GM23338 (cell line): ENCODE measurements around the gene TXN. TPM values are rescaled to one million over a fixed set of nuclear protein-coding genes. Genes with fewer than 3 reads are reported as not detected.

Source experiments
- ATAC-seq: fragments of 200-7000 bp; cut with Tn5 transposase; 3 replicates; pipeline ENCODE4 v1.9.1; 2020
- DNase-seq: peaks from one replicate; pipeline ENCODE4 v3.0.0-alpha.2; 2015; ENCODE audit warnings: low spot score
- H2AFZ ChIP-seq: fragments of 200-600 bp; sonication (generic); 2 replicates; pipeline ENCODE4 v1.8.0; 2016; ENCODE audit warnings: antibody characterized with exemption, mild to moderate bottlenecking, moderate library complexity
- H3F3A ChIP-seq: fragments of 200-600 bp; sonication (generic); replicated peaks from 2 replicates; pipeline ENCODE4 v1.8.0; 2017; ENCODE audit warnings: antibody characterized with exemption, mixed run types, low read depth
- H3K27ac ChIP-seq: fragments of 200-600 bp; sonication (generic); 2 replicates; pipeline ENCODE4 v1.6.1; 2016; ENCODE audit warnings: low read depth
- H3K27me3 ChIP-seq: fragments of 200-600 bp; sonication (generic); 2 replicates; pipeline ENCODE4 v1.8.0; 2016; ENCODE audit warnings: mild to moderate bottlenecking, mixed run types, moderate library complexity; ENCODE audit not compliant: insufficient read depth
- H3K36me3 ChIP-seq: fragments of 200-600 bp; sonication (generic); 2 replicates; pipeline ENCODE4 v1.8.0; 2016; ENCODE audit warnings: mild to moderate bottlenecking; ENCODE audit not compliant: insufficient read depth
- H3K4me1 ChIP-seq: fragments of 200-600 bp; sonication (generic); 2 replicates; pipeline ENCODE4 v1.8.0; 2016; ENCODE audit warnings: mild to moderate bottlenecking, moderate library complexity; ENCODE audit not compliant: insufficient read depth
- H3K4me2 ChIP-seq: fragments of 200-600 bp; sonication (generic); 2 replicates; pipeline ENCODE4 v1.7.1; 2017; ENCODE audit warnings: mixed run types
- H3K4me3 ChIP-seq: fragments of 200-600 bp; sonication (generic); 2 replicates; pipeline ENCODE4 v1.6.1; 2016; ENCODE audit warnings: mixed run types
- H3K79me2 ChIP-seq: fragments of 200-600 bp; sonication (generic); replicated peaks from 2 replicates; pipeline ENCODE4 v1.8.0; 2017; ENCODE audit warnings: mild to moderate bottlenecking; ENCODE audit not compliant: insufficient read depth
- H3K9me2 ChIP-seq: fragments of 200-600 bp; sonication (generic); 2 replicates; pipeline ENCODE4 v1.8.0; 2017; ENCODE audit not compliant: insufficient read depth
- H4K20me1 ChIP-seq: fragments of 200-600 bp; sonication (generic); replicated peaks from 2 replicates; pipeline ENCODE4 v1.8.0; 2017; ENCODE audit warnings: mild to moderate bottlenecking; ENCODE audit not compliant: insufficient read depth
- H3K27ac Mint-ChIP-seq: 2 replicates; pipeline ENCODE4 v1.8.0; 2020; ENCODE audit warnings: inconsistent platforms, mild to moderate bottlenecking, moderate library complexity, mixed read lengths
- H3K27me3 Mint-ChIP-seq: 3 replicates; pipeline ENCODE4 v1.8.0; 2022; ENCODE audit warnings: low read depth, mild to moderate bottlenecking, moderate library complexity, mixed read lengths, inconsistent platforms; ENCODE audit not compliant: insufficient read depth, poor library complexity
- H3K36me3 Mint-ChIP-seq: 3 replicates; pipeline ENCODE4 v1.8.0; 2021; ENCODE audit warnings: low read depth, mild to moderate bottlenecking, inconsistent platforms, moderate library complexity, mixed read lengths
- H3K4me1 Mint-ChIP-seq: 3 replicates; pipeline ENCODE4 v1.8.0; 2020; ENCODE audit warnings: mild to moderate bottlenecking, inconsistent platforms, mixed read lengths
- H3K4me3 Mint-ChIP-seq: 3 replicates; pipeline ENCODE4 v1.8.0; 2021; ENCODE audit warnings: moderate library complexity, mild to moderate bottlenecking, inconsistent platforms, mixed read lengths
- H3K9me3 Mint-ChIP-seq: 3 replicates; pipeline ENCODE4 v1.8.0; 2020; ENCODE audit warnings: moderate library complexity, mild to moderate bottlenecking, inconsistent platforms, mixed read lengths
- ETS1 ChIP-seq: IDR thresholded peaks from 2 replicates; pipeline ENCODE4 v1.6.1; 2016; ENCODE audit warnings: antibody characterized with exemption
- EZH2phosphoT487 ChIP-seq: fragments of 200-600 bp; sonication (generic); IDR thresholded peaks from one replicate; pipeline ENCODE4 v1.8.1; 2018; ENCODE audit warnings: antibody characterized with exemption; ENCODE audit not compliant: unreplicated experiment
- STAT1 ChIP-seq: IDR thresholded peaks from one replicate; pipeline ENCODE4 v1.6.1; 2016; ENCODE audit warnings: antibody characterized with exemption; ENCODE audit not compliant: unreplicated experiment
- ZNF114 ChIP-seq: fragments of 250-450 bp; sonication (Bioruptor Pico); IDR thresholded peaks from 2 replicates; pipeline ENCODE4 v1.5.0; 2020; ENCODE audit warnings: mild to moderate bottlenecking, moderate library complexity
- ZNF331 ChIP-seq: fragments of 250-450 bp; sonication (Bioruptor Pico); IDR thresholded peaks from 2 replicates; pipeline ENCODE4 v1.5.0; 2020; ENCODE audit warnings: low read depth, mild to moderate bottlenecking, moderate library complexity
- ZNF462 ChIP-seq: fragments of 250-450 bp; sonication (Bioruptor Pico); IDR thresholded peaks from 2 replicates; pipeline ENCODE4 v1.5.0; 2020; ENCODE audit warnings: mild to moderate bottlenecking, moderate library complexity
- polyA plus RNA-seq: library from polyadenylated mRNA; unstranded; fragments of >200 nt; fragmentation: Nextera tagmentation; extraction: Ambion mirVana; gene quantifications from 2 replicates; pipeline ENCODE4 v1.2.1, GENCODE V29; 2016
- total RNA-seq: library from RNA; depleted of rRNA; stranded (reverse); fragments of >200 nt; shearing (Covaris generic); gene quantifications from 2 replicates; pipeline ENCODE4 v1.2.3, GENCODE V29; 2014

Gene TXN
- total and polyA plus RNA-seq, 2 experiments from 2014 or later: 177 to 1,031 TPM

GRCh38 chr9:110255034-110255462 lies 1.3 kb downstream of the TXN start:
- no peak overlapping the region for H2AFZ ChIP-seq
- H3K36me3 ChIP-seq: peaks cover 4% of the 10 kb centered on the region; the same call in 1 of the 2 replicates
- no peak for TF ChIP-seq ZNF462 (CRISPR knock-in tag)
- TF ChIP-seq ETS1: no peak
- no peak for TF ChIP-seq EZH2phosphoT487
- TF ChIP-seq ZNF331 (CRISPR knock-in tag): no peak
- TF ChIP-seq STAT1: no peak
- no peak for TF ChIP-seq ZNF114
- peaks cover 44% of the 10 kb centered on the region for H3K4me1 Mint-ChIP-seq
- H3K27ac Mint-ChIP-seq: 0 out of 2 replicates have a peak overlapping the region, but pooled peaks have one; percentile 67
- H3K4me3 ChIP-seq: peak overlapping the region; percentile 91
- H3K27me3 Mint-ChIP-seq: peaks cover 19% of the 10 kb centered on the region
- peak overlapping the region; percentile 98 for H3K4me3 Mint-ChIP-seq
- peak overlapping the region; percentile 85 for H3K4me2 ChIP-seq
- peaks cover 68% of the 10 kb centered on the region for H3K79me2 ChIP-seq
- H3K36me3 Mint-ChIP-seq: peaks cover 9% of the 10 kb centered on the region
- no peak overlapping the region for H3K27ac ChIP-seq
- no peaks in the 10 kb centered on the region for H3K27me3 ChIP-seq
- DNase-seq: peak; percentile 54
- H3K4me1 ChIP-seq: peaks cover 27% of the 10 kb centered on the region
- H3F3A ChIP-seq: peaks cover 9% of the 10 kb centered on the region; the same call in 1 of the 2 replicates
- peaks cover 23% of the 10 kb centered on the region for H4K20me1 ChIP-seq
- peaks cover 2% of the 10 kb centered on the region; the same call in 1 of the 3 replicates for H3K9me3 Mint-ChIP-seq
- peak; percentile 29 for ATAC-seq
- H3K9me2 ChIP-seq: no peaks in the 10 kb centered on the region
